GM20000 (cell line): ENCODE results near the gene LINS1.

Experiments
- DNase-seq: peaks from one replicate; pipeline ENCODE4 v3.0.0; 2012; ENCODE audit warnings: low spot score
- TF ChIP-seq, protein P1 (sequence below): IDR thresholded peaks from 2 replicates; pipeline ENCODE4 v1.5.1; 2012; ENCODE audit warnings: mild to moderate bottlenecking, control low read depth; ENCODE audit errors: extremely low read depth, missing control alignments

Gene LINS1

DNA sequence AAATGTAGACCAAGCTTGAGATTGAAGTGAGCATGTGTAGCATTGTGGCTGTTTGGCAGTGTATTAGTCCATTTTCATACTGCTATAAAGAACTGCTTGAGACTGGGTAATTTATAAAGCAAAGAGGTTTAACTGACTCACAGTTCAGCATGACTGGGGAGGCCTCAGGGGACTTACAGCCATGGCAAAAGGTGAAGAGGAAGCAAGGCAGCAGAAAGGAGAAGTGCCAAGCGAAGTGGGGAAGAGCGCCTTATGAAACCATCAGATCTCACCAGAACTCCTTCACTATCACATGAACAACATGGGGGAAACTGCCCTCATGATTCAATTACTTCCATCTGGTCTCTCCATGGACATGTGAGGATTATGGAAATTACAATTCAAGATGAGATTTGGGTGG is 64.7 kb downstream of the LINS1 start:
- TF ChIP-seq, protein P1, sequence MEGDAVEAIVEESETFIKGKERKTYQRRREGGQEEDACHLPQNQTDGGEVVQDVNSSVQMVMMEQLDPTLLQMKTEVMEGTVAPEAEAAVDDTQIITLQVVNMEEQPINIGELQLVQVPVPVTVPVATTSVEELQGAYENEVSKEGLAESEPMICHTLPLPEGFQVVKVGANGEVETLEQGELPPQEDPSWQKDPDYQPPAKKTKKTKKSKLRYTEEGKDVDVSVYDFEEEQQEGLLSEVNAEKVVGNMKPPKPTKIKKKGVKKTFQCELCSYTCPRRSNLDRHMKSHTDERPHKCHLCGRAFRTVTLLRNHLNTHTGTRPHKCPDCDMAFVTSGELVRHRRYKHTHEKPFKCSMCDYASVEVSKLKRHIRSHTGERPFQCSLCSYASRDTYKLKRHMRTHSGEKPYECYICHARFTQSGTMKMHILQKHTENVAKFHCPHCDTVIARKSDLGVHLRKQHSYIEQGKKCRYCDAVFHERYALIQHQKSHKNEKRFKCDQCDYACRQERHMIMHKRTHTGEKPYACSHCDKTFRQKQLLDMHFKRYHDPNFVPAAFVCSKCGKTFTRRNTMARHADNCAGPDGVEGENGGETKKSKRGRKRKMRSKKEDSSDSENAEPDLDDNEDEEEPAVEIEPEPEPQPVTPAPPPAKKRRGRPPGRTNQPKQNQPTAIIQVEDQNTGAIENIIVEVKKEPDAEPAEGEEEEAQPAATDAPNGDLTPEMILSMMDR = no peak
- no peak for DNase-seq

DNA sequence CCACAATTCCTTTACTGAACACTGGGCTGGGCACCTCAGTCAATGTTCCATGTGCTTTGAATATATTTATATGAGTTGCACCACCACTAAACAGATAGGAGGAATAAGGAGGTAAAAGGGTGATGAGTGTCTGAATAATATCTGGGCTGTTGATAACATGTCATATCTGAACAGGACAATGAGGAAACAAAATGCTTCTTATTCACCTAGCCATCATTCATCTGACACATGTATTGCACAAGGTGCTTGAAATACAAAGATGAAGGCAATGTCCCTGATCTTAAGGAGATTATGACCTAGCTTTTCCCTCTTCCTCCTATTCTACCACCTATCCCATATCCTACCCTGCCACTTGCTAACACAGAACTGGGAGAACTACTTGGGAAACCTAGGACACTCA is 65.3 kb downstream of the LINS1 start:
- DNase-seq = no peak

DNA sequence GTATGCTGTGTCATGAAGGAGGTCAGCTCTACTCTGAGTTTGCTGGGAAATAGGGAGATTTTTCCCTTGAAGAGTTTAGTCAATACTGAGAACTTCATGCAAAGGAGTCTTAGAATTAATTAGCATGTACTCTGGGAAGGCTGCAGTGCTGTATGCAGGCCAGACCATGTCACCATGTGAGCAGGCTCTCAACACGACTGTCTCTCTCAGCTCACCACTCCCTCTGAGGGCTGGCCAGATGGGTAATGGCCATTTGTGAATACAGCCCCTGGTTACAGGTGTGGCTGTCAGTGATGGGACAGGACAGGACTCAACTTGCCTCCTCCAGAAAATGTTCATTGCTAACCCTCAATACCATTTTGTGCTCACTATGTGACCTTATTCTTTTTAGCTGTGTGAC is 68.1 kb downstream of the LINS1 start:
- no peak for DNase-seq

More for the DNA sequence above, 65.3 kb downstream of the LINS1 start:
- TF ChIP-seq, protein P1 = no peak

GRCh38 chr15:100531823-100532327 is 70.1 kb downstream of the LINS1 start:
- TF ChIP-seq, protein P1 = no peak
- DNase-seq = no peak

More for the DNA sequence above, 68.1 kb downstream of the LINS1 start:
- TF ChIP-seq, protein P1 = no peak

GRCh38 chr15:100531204-100531603 is 70.8 kb downstream of the LINS1 start:
- DNase-seq = no peak
- TF ChIP-seq, protein P1 = no peak

GRCh38 chr15:100529556-100529955 is 72.4 kb downstream of the LINS1 start:
- TF ChIP-seq, protein P1 = no peak
- DNase-seq = no peak

DNA sequence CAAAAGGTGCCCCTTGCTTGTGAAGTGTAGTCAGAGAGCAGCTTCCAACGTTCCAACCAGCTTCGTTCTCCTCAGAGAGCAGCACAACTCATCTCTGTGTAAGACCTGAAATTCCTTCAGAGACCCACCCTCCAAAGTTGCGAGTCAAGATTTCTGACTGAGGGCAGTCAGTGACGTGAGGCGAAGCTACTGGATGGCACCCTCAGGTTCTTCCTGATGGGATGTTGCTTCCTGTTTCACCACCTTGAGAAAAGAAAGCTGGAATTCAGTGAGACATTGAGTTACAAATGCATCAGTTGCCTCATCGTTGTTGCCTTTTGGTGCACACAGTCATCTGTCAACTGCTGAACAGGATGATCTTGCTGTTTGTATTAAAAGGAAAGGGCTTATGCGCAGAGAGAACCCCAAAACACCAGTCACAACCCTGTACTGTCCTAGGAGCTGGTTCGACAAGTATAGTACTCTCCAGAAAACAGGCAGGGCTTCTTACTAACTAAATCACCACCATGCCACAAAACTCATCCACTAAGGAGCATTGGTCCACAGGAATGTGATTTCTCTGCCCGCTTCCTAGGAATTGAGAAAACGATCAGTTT is 73.1 kb downstream of the LINS1 start, which contains the start of gene CERS3:
TSS of gene CERS3 (minus strand) at position 118 of the 596 bp plus-strand sequence. CDS start 27,101 bp downstream, outside the sequence.
- TF ChIP-seq, protein P1 = no peak
- no peak for DNase-seq
